Activated CD8-positive, alpha-beta memory T cell treated with anti-CD3 and anti-CD28 coated beads for 48 hours (primary cell): ENCODE measurements around the gene METTL8.
"Not testable (repeated sequence)": the region's sequence is repeated elsewhere in the genome, so short reads cannot be mapped to it uniquely, and the experiment has no call there.

ENCODE experiments used
- DNase-seq, 3 experiments: peaks; one replicate each; pipeline ENCODE4 v3.0.0-alpha.2; 2020; ENCODE audit warnings: low read depth in 2 of 3, low spot score in 2 of 3

METTL8 gene

DNA sequence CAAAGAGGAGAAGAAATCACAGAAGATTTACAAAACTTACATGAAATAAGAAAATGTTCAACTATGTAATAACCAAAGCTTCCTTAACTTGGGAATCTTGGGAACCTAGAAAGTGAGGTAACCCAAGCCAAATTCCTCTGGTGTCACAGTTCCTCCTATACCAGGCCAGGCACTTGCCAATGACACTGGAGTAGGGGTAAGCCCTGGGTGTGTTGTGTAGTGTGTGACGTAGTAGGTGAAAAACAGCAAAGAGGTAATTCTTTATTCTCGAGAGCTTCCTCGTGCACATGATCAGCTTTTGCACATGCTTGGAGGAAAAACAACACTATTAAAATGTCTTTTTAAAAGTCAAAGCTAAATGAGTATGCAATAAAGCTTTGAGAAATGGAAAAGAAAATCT is 118.0 kb downstream of the METTL8 start:
- DNase-seq = no peak

GRCh38 chr2:171312182-171312581 is 121.6 kb downstream of the METTL8 start:
- not testable (repeated sequence) for DNase-seq

- DNase-seq = not testable (repeated sequence)
These were observed 122.2 kb downstream of the METTL8 start for GRCh38 chr2:171311589-171311988.

DNA sequence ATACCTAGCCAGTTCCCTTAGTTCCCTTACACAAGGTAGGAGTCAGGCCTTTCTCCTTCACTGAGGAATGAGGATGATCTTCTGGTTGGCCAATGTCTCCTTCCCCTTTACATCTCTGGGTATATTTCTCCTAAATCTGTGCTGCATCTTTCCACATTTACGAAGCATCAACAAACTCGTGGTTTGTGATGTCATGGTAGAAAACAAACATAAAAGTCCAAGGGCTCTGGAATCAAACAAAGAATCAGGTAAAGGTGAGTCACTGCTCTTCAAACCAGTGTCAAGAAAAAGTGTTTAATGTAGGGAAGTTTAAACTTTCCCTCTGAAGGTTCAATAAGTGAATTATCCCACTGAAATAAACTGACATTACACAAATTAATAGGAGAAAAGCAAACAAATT is 122.9 kb downstream of the METTL8 start:
- DNase-seq = no peak

- no peak for DNase-seq
These were observed 124.1 kb downstream of the METTL8 start for GRCh38 chr2:171309455-171310286.

GRCh38 chr2:171308280-171309054 is 125.3 kb downstream of the METTL8 start:
- DNase-seq = no peak

DNA sequence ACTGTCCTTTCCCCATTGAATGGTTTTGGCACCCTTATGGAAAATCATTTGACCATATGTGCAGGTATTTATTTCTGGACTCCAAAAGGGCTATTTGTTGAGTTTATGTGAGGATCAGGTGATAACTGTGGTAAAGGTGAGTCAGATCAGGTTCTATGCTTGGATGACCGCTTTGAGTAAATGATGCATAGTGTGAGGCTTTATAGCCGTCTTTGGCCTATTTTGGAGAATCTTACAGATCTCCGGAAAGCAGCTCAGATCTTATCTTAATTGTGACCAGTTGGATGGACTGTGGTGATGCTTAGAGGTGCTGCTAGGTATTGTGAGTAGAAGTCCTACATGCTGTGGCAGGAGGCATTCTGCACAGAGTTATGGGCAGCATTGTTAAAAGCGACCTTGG is 126.2 kb downstream of the METTL8 start:
- no peak for DNase-seq

GRCh38 chr2:171297956-171298355 is 135.8 kb downstream of the METTL8 start:
- DNase-seq = no peak

DNA sequence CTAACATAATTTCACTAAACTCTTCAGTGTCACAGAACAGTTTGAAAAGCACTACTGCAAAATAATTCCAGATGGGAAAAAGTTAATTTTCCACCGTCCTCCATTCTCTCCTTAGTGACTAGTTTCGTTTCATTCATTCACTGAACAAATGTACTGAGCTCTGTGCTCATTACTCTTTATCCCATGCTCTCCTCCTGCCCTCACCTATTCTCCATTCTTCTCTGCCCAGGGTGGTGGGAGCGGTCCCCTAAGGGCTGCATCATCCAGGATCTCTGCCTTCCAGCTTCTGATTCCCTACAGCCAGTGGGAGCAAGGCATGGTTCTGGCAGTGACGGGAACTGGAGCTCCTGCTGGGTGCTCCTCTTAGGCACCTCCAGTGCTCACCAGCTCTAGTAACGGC is 139.2 kb downstream of the METTL8 start:
- no peak for DNase-seq

GRCh38 chr2:171293661-171294060 is 140.1 kb downstream of the METTL8 start:
- DNase-seq = no peak

GRCh38 chr2:171289991-171290390 is 143.8 kb downstream of the METTL8 start:
- no peak for DNase-seq

- DNase-seq = no peak
These were observed 144.5 kb downstream of the METTL8 start for GRCh38 chr2:171289316-171289715.

DNA sequence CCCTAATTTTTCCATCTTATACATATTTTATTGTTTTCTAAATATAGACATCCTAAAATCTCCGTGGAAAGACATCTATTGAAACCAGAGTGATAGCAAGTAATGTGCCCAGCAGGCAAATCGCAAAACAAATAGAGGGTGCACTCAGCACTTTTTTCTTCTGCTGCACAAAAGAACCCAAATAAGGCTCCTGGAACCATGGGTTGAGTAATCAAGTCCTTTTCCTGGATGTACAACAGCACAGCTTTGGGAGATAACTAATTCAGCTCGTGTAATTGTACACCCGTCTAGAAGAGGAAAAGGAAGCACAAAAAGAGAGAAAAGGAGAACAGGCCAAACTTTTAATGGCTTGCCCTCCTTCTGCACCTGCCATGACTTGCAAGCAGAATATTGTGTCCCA is 146.2 kb downstream of the METTL8 start:
- DNase-seq = no peak

DNA sequence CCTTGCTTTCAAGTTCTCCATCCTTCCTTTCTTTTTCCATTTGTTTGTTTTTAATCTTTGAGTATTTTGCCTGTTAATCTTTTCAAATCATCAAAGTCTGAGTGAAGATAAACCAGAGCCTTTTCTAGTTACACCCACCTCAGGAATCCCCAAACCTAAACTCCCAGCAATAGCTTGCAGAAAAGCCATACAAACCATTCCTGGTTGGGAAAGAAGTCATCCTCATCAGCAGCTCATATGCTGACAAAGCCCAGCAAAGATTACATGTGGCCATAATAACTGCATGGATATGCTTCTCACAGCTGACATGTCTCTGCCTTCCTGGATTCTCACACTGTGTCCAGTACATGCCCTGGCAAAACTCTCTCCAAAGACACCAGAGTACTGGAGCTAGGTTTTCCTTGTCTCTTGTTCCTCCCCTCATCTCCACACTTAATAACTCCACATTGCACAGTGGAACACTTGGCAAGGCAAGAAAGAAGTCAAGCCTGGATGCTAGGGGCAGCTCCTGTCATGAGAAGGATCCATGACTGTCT is 146.7 kb downstream of the METTL8 start:
- no peak for DNase-seq

- DNase-seq = no peak
These were observed 152.7 kb downstream of the METTL8 start for GRCh38 chr2:171281110-171281509.

GRCh38 chr2:171279983-171280790 is 153.6 kb downstream of the METTL8 start:
- DNase-seq = no peak

DNA sequence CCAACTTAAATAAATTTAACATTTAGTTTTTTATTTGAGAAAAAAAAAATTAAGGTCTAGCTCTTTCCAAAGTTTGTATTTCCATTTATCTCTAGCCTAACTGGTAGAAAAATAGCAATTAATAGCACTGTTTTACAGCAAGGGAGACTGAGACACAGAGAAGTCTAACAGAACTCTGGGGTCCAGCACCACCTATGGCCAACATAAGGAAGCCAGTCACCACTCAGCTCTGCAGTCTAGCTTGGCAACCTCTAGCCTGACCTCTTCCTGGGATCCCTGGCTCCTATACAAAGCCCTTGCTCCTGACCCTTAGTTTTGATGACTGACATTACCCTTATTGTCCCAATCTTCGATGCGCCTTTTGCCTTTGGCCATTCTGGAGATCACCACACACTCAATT is 159.0 kb downstream of the METTL8 start:
- DNase-seq = no peak

DNA sequence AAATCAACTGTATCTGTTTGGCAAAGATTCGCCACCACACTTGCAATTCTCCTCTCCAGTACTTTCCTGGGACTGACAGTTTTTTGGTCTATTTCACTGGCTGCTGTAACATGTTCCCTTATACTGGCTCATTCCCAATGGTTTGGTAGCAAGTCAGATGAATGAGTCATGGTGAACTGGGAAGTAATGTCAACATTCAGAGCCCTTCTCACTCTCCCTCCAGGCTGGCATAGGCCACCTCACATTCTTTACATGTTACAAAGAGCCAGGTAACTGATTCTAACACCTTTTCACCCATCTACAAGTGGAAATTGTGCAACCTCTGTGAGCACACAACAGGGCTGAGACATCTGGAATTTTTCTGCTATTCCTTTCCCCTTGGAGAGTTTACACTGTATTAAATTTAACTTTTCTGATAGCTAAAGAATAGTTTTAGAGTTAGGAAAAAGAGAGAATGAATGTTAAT is 161.8 kb downstream of the METTL8 start:
- DNase-seq = no peak

DNA sequence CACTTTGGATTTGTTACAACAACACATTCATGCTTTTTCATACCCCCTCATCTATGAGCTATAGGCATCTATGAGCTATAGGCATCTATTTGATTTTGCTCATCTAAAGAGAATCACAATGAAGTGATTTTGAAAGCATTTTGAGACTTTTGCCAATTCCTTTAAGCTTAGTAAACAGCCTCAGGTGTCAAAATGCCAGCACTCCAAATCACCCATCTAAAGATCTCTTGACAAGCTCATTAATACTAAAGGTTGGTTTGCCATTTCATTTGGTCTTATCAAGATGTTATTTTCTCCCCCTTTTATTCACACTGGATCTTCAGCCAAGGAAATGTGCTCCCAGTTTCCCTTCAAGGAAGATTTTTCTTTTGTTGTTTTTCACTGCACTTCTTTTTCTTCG is 162.4 kb downstream of the METTL8 start:
- no peak for DNase-seq

DNA sequence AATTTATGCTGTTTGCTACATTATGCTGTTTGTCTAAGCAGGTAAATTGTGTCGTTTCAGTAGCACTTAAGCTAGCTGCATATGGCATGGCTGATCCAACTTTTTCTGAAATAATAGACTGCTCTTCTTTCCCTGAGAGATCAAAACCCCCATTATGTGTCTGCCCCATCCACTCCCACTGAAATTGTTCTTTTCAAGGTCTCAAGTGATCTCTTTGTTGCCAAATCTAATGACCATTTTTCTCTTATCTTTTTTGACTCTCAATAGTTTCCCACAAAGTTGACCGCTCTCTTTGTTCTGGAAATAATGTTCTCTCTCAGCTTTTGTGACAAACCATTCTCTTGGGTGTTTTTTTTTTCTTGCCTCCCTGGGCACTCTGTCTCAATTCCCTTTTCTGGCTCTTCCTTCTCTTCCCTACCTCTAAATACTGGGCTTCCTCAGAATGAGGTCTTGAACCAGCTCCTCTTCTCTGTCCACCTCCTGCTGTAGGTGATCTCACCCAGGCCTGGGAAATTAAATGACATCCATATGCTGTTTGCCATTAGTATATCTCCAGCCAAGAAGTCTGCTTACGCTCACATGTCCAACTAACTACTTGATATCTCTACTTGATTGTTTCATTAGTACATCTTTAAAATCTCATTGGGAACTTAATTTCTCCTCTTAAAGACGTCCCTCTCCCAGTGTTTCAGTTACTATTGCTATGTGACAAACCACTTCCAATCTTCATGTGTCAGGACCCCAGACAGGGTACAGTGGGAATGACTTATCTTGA is 165.7 kb downstream of the METTL8 start:
- no peak for DNase-seq
